Stimulated activated CD8-positive, alpha-beta memory T cell treated with anti-CD3 and anti-CD28 coated beads, Interleukin-7, amount 100 ng/mL, for 24 hours (primary cell): ENCODE measurements around the gene PTPRS.

Source experiments
- DNase-seq: peaks from one replicate; pipeline ENCODE4 v3.0.0-alpha.2; 2020; ENCODE audit warnings: low read depth

Gene PTPRS

GRCh38 chr19:5308451-5309437 is 31.9 kb downstream of the PTPRS start:
- no peak for DNase-seq

- DNase-seq, result no peak
These were observed 33.0 kb downstream of the PTPRS start for GRCh38 chr19:5307655-5308054.

- DNase-seq, result no peak
These were observed 35.4 kb downstream of the PTPRS start for GRCh38 chr19:5305163-5305562.

GRCh38 chr19:5304486-5304885 is 36.1 kb downstream of the PTPRS start:
- DNase-seq, result no peak

- no peak for DNase-seq
These were observed 37.4 kb downstream of the PTPRS start for GRCh38 chr19:5303208-5303607.

- no peak for DNase-seq
These were observed 38.2 kb downstream of the PTPRS start for GRCh38 chr19:5302396-5302795.

- no peak for DNase-seq
These were observed 41.5 kb downstream of the PTPRS start for GRCh38 chr19:5299137-5299536.

GRCh38 chr19:5298471-5298901 is 42.1 kb downstream of the PTPRS start:
- DNase-seq, result no peak

- no peak for DNase-seq
These were observed 43.3 kb downstream of the PTPRS start for GRCh38 chr19:5297272-5297669.

GRCh38 chr19:5296457-5297271 is 43.9 kb downstream of the PTPRS start:
- DNase-seq, result no peak

GRCh38 chr19:5296021-5296420 is 44.6 kb downstream of the PTPRS start:
- DNase-seq, result no peak

- no peak for DNase-seq
These were observed 46.0 kb downstream of the PTPRS start for GRCh38 chr19:5294403-5295160.

GRCh38 chr19:5293612-5294378 is 46.8 kb downstream of the PTPRS start:
- no peak for DNase-seq

GRCh38 chr19:5292822-5293611 is 47.6 kb downstream of the PTPRS start:
- DNase-seq, result peak; percentile 20

- no peak for DNase-seq
These were observed 48.2 kb downstream of the PTPRS start for GRCh38 chr19:5292453-5292821.

- no peak for DNase-seq
These were observed 48.9 kb downstream of the PTPRS start for GRCh38 chr19:5291588-5292193.
